MM.1S (cell line): ENCODE measurements around the gene DHRS1.

Source experiments
- DNase-seq: peaks from one replicate; pipeline ENCODE4 v3.0.0-alpha.2; 2015
- H2AFZ ChIP-seq: fragments of 300-600 bp; sonication (generic); 2 replicates; pipeline ENCODE4 v1.6.0; 2016; ENCODE audit warnings: antibody characterized with exemption, low read length
- H3F3A ChIP-seq: fragments of 300-600 bp; sonication (generic); 2 replicates; pipeline ENCODE4 v1.6.1; 2016; ENCODE audit warnings: mild to moderate bottlenecking, antibody characterized with exemption, low read length, moderate library complexity, mixed read lengths; ENCODE audit not compliant: insufficient read depth
- H3K27ac ChIP-seq: fragments of 300-600 bp; sonication (generic); 2 replicates; pipeline ENCODE4 v1.5.1; 2016; ENCODE audit warnings: mild to moderate bottlenecking, low read length
- H3K27me3 ChIP-seq: fragments of 300-600 bp; sonication (generic); replicated peaks from 2 replicates; pipeline ENCODE4 v1.6.0; 2016; ENCODE audit warnings: low read length; ENCODE audit not compliant: insufficient read depth
- H3K36me3 ChIP-seq: fragments of 300-600 bp; sonication (generic); replicated peaks from 2 replicates; pipeline ENCODE4 v1.6.1; 2016; ENCODE audit warnings: mild to moderate bottlenecking, low read length, mixed read lengths; ENCODE audit not compliant: insufficient read depth
- H3K4me1 ChIP-seq: fragments of 300-600 bp; sonication (generic); 2 replicates; pipeline ENCODE4 v1.6.1; 2016; ENCODE audit warnings: low read length, mixed read lengths
- H3K4me2 ChIP-seq: fragments of 300-600 bp; sonication (generic); 2 replicates; pipeline ENCODE4 v1.6.0; 2016; ENCODE audit warnings: low read depth, low read length
- H3K4me3 ChIP-seq: fragments of 300-600 bp; sonication (generic); 2 replicates; pipeline ENCODE4 v1.5.1; 2016; ENCODE audit warnings: low read length, mixed read lengths
- H3K79me2 ChIP-seq: fragments of 300-600 bp; sonication (generic); 2 replicates; pipeline ENCODE4 v1.6.1; 2016; ENCODE audit warnings: mixed run types, low read length, mixed read lengths
- H3K9ac ChIP-seq: fragments of 300-600 bp; sonication (generic); 2 replicates; pipeline ENCODE4 v1.6.1; 2016; ENCODE audit warnings: low read length, mixed read lengths
- H3K9me2 ChIP-seq: fragments of 300-600 bp; sonication (generic); replicated peaks from 2 replicates; pipeline ENCODE4 v1.6.1; 2016; ENCODE audit warnings: mild to moderate bottlenecking, low read length, mixed read lengths; ENCODE audit not compliant: insufficient read depth
- H3K9me3 ChIP-seq: fragments of 300-600 bp; sonication (generic); replicated peaks from 2 replicates; pipeline ENCODE4 v1.6.1; 2016; ENCODE audit warnings: mild to moderate bottlenecking, low read length, mixed read lengths; ENCODE audit not compliant: insufficient read depth
- H4K20me1 ChIP-seq: fragments of 300-600 bp; sonication (generic); 2 replicates; pipeline ENCODE4 v1.6.1; 2016; ENCODE audit warnings: mild to moderate bottlenecking, low read length, moderate library complexity, mixed read lengths; ENCODE audit not compliant: insufficient read depth
- CTCF ChIP-seq: fragments of 300-600 bp; sonication (generic); IDR thresholded peaks from 2 replicates; pipeline ENCODE4 v1.5.1; 2016; ENCODE audit warnings: antibody characterized with exemption, low read length, mixed read lengths
- EZH2 ChIP-seq: fragments of 300-600 bp; sonication (generic); optimal IDR thresholded peaks from 2 replicates; pipeline ENCODE3; 2017; ENCODE audit warnings: low read depth, mild to moderate bottlenecking, antibody characterized with exemption, low read length, mixed read lengths
- EZH2phosphoT487 ChIP-seq: fragments of 300-600 bp; sonication (generic); IDR thresholded peaks from 2 replicates; pipeline ENCODE4 v1.6.1; 2018; ENCODE audit warnings: antibody characterized with exemption, low read length

The DHRS1 gene

DNA sequence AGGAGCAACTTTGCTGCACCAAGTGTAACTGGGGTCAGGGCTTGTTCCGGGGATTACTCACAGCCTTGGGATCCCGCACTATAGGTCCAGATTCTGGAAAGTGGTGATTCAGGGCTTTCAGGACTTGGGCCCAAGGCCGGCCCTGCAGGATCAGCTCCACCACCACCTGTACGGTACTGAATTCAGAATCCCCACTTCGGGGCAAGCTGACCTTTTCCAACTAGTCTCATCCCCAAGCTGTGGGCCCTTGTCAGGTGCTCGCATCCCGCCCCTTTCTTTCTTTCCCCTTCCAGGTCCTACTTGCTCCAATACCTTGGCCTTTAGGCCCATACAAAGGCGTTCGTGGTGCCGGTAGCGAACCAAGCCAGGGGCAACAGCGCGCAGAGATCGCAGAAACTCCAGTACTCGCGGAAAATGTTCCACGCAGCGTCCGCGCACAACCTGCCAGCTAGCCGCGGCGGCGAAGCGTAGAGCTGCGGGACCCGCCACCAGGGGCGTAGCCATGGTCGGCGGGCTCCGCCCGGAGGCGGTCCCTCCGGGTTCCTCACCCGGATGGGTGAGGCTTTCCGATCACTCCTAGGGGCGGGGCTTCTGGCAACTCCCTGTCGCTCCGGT is 57.6 kb downstream of the DHRS1 start:
- peak overlapping the region; percentile 88 for H3K9ac ChIP-seq
- H3K27ac ChIP-seq = peak overlapping the region; percentile 97
- H2AFZ ChIP-seq = 0 out of 2 replicates have a peak overlapping the region, but pooled peaks have one; percentile 67
- peaks cover 11% of the 10 kb centered on the region; the same call in 1 of the 2 replicates for H3K4me1 ChIP-seq
- H3K27me3 ChIP-seq = no peaks in the 10 kb centered on the region
- TF ChIP-seq EZH2phosphoT487 = no peak
- no peak for TF ChIP-seq CTCF
- TF ChIP-seq EZH2 = no peak
- H3F3A ChIP-seq = peaks cover 16% of the 10 kb centered on the region; the same call in 1 of the 2 replicates
- peak overlapping the region; percentile 84 for H3K4me3 ChIP-seq
- no peaks in the 10 kb centered on the region for H3K9me2 ChIP-seq
- H3K9me3 ChIP-seq = no peaks in the 10 kb centered on the region
- peak overlapping the region; percentile 63 for H3K4me2 ChIP-seq
- no peaks in the 10 kb centered on the region for H3K36me3 ChIP-seq
- H4K20me1 ChIP-seq = no peaks in the 10 kb centered on the region
- peaks cover 22% of the 10 kb centered on the region for H3K79me2 ChIP-seq
- peak; percentile 84 for DNase-seq
